Karpas-422 (cell line): Measurements from ENCODE around the gene KCNIP1. TPM values are rescaled to one million over a fixed set of nuclear protein-coding genes. Genes with fewer than 3 reads are reported as not detected.

ENCODE experiments used
- DNase-seq: peaks from one replicate; pipeline ENCODE4 v3.0.0-alpha.2; 2015
- H2AFZ ChIP-seq: fragments of 200-600 bp; sonication (generic); 2 replicates; pipeline ENCODE4 v1.6.1; 2014; ENCODE audit warnings: antibody characterized with exemption, low read length, mixed read lengths
- H3K27ac ChIP-seq: fragments of 200-600 bp; sonication (generic); 2 replicates; pipeline ENCODE4 v1.5.1; 2014; ENCODE audit warnings: mild to moderate bottlenecking, low read length, moderate library complexity
- H3K27me3 ChIP-seq: fragments of 200-600 bp; sonication (generic); 2 replicates; pipeline ENCODE4 v1.6.1; 2014; ENCODE audit warnings: low read length, mixed read lengths
- H3K36me3 ChIP-seq: fragments of 200-600 bp; sonication (generic); 2 replicates; pipeline ENCODE4 v1.6.1; 2014; ENCODE audit warnings: low read length, mixed read lengths; ENCODE audit not compliant: insufficient read depth
- H3K4me1 ChIP-seq: fragments of 200-600 bp; sonication (generic); 2 replicates; pipeline ENCODE4 v1.6.1; 2014; ENCODE audit warnings: mild to moderate bottlenecking, low read length, mixed read lengths
- H3K4me2 ChIP-seq: fragments of 200-600 bp; sonication (generic); 2 replicates; pipeline ENCODE4 v1.6.1; 2014; ENCODE audit warnings: low read length, low read depth, mild to moderate bottlenecking; ENCODE audit not compliant: poor library complexity, severe bottlenecking
- H3K4me3 ChIP-seq: fragments of 200-600 bp; sonication (generic); 2 replicates; pipeline ENCODE4 v1.5.1; 2014; ENCODE audit warnings: mild to moderate bottlenecking, antibody characterized with exemption, low read length, mixed read lengths
- H3K79me2 ChIP-seq: fragments of 200-600 bp; sonication (generic); 2 replicates; pipeline ENCODE4 v1.6.1; 2014; ENCODE audit warnings: mild to moderate bottlenecking, low read length, mixed read lengths
- H3K9ac ChIP-seq: fragments of 200-600 bp; sonication (generic); 2 replicates; pipeline ENCODE4 v1.6.0; 2014; ENCODE audit warnings: low read length
- H3K9me2 ChIP-seq: fragments of 200-600 bp; sonication (generic), shearing (Covaris generic); replicated peaks from 2 replicates; pipeline ENCODE4 v1.6.0; 2014; ENCODE audit warnings: mild to moderate bottlenecking, low read length, moderate library complexity; ENCODE audit not compliant: insufficient read depth
- H3K9me3 ChIP-seq: fragments of 300-700, 200-600 bp; sonication (generic); 2 replicates; pipeline ENCODE4 v1.6.1; 2014; ENCODE audit warnings: low read length, mixed read lengths
- H4K20me1 ChIP-seq: fragments of 200-600 bp; sonication (generic); 2 replicates; pipeline ENCODE4 v1.6.1; 2014; ENCODE audit warnings: mild to moderate bottlenecking, antibody characterized with exemption, low read length, low read depth; ENCODE audit not compliant: insufficient read depth
- total RNA-seq: library from RNA; depleted of rRNA; stranded (reverse); fragments of >200 nt; shearing (Covaris generic); gene quantifications from 2 replicates; pipeline ENCODE4 v1.2.3, GENCODE V29; 2014; ENCODE audit warnings: low replicate concordance

The KCNIP1 gene
- total RNA-seq, 1 experiment from 2014 or later: not detected

- Histone ChIP-seq H3K9me2 (no peaks in the 10 kb centered on the region), H3K4me2 (peak overlapping the region; percentile 82), H3K36me3 (no peaks in the 10 kb centered on the region), H3K27me3 (no peaks in the 10 kb centered on the region), H3K4me3 (peak overlapping the region; percentile 67), H2AFZ (no peak overlapping the region), H3K79me2 (no peaks in the 10 kb centered on the region), H3K4me1 (peaks cover 90% of the 10 kb centered on the region), H3K9me3 (no peaks in the 10 kb centered on the region), H3K27ac (peak overlapping the region; percentile 99), H4K20me1 (no peaks in the 10 kb centered on the region), H3K9ac (peak overlapping the region; percentile 85)
- DNase-seq: peak; percentile 86
These were observed 9.8 kb upstream of the KCNIP1 start for GRCh38 chr5:170494041-170494440.

GRCh38 chr5:170495825-170496661 is 7.8 kb upstream of the KCNIP1 start:
- Histone ChIP-seq H2AFZ (no peak overlapping the region), H3K36me3 (no peaks in the 10 kb centered on the region; the same call in 1 of the 2 replicates), H3K27ac (peak overlapping the region; percentile 99), H3K9ac (peak overlapping the region; percentile 85), H4K20me1 (no peaks in the 10 kb centered on the region), H3K9me3 (no peaks in the 10 kb centered on the region), H3K27me3 (no peaks in the 10 kb centered on the region), H3K79me2 (no peaks in the 10 kb centered on the region), H3K4me1 (peaks cover 98% of the 10 kb centered on the region), H3K4me3 (peak overlapping the region; percentile 67; the same call in 1 of the 2 replicates), H3K4me2 (peak overlapping the region; percentile 82), H3K9me2 (no peaks in the 10 kb centered on the region)
- DNase-seq: peak; percentile 78

- H3K4me3 ChIP-seq: peak overlapping the region; percentile 67; the same call in 1 of the 2 replicates
- H3K9ac ChIP-seq: peak overlapping the region; percentile 85
- no peaks in the 10 kb centered on the region for H3K9me2 ChIP-seq
- H3K9me3 ChIP-seq: no peaks in the 10 kb centered on the region
- no peaks in the 10 kb centered on the region for H4K20me1 ChIP-seq
- peaks cover 98% of the 10 kb centered on the region for H3K4me1 ChIP-seq
- no peaks in the 10 kb centered on the region for H3K79me2 ChIP-seq
- peak overlapping the region; percentile 99 for H3K27ac ChIP-seq
- no peak overlapping the region for H2AFZ ChIP-seq
- DNase-seq: peak; percentile 60
- peak overlapping the region; percentile 82 for H3K4me2 ChIP-seq
- H3K27me3 ChIP-seq: no peaks in the 10 kb centered on the region
- H3K36me3 ChIP-seq: no peaks in the 10 kb centered on the region; the same call in 1 of the 2 replicates
These were observed 7.2 kb upstream of the KCNIP1 start for GRCh38 chr5:170496662-170497028.

- DNase-seq: peak; percentile 72
- Histone ChIP-seq H3K36me3 (no peaks in the 10 kb centered on the region; the same call in 1 of the 2 replicates), H4K20me1 (no peaks in the 10 kb centered on the region), H3K9me3 (no peaks in the 10 kb centered on the region), H3K27me3 (no peaks in the 10 kb centered on the region), H3K79me2 (no peaks in the 10 kb centered on the region), H2AFZ (no peak overlapping the region), H3K9ac (peak overlapping the region; percentile 85), H3K4me2 (peak overlapping the region; percentile 82), H3K27ac (peak overlapping the region; percentile 99), H3K9me2 (no peaks in the 10 kb centered on the region), H3K4me3 (peak overlapping the region; percentile 35; the same call in 1 of the 2 replicates), H3K4me1 (peaks cover 98% of the 10 kb centered on the region)
These were observed 6.3 kb upstream of the KCNIP1 start for GRCh38 chr5:170497311-170498038.

GRCh38 chr5:170498811-170499351 is 4.9 kb upstream of the KCNIP1 start:
- H2AFZ ChIP-seq: no peak overlapping the region
- H3K27ac ChIP-seq: peak overlapping the region; percentile 99
- H4K20me1 ChIP-seq: no peaks in the 10 kb centered on the region
- H3K27me3 ChIP-seq: no peaks in the 10 kb centered on the region
- peaks cover 98% of the 10 kb centered on the region for H3K4me1 ChIP-seq
- no peaks in the 10 kb centered on the region for H3K9me3 ChIP-seq
- peak overlapping the region; percentile 82 for H3K4me2 ChIP-seq
- H3K79me2 ChIP-seq: no peaks in the 10 kb centered on the region
- peak overlapping the region; percentile 85 for H3K9ac ChIP-seq
- DNase-seq: peak; percentile 91
- peak overlapping the region; percentile 35 for H3K4me3 ChIP-seq
- H3K9me2 ChIP-seq: no peaks in the 10 kb centered on the region
- no peaks in the 10 kb centered on the region; the same call in 1 of the 2 replicates for H3K36me3 ChIP-seq

GRCh38 chr5:170499621-170500020 is 4.2 kb upstream of the KCNIP1 start:
- H3K9me3 ChIP-seq: no peaks in the 10 kb centered on the region
- H3K9ac ChIP-seq: peak overlapping the region; percentile 76
- H3K79me2 ChIP-seq: no peaks in the 10 kb centered on the region
- peak overlapping the region; percentile 82 for H3K4me2 ChIP-seq
- DNase-seq: peak; percentile 61
- peaks cover 95% of the 10 kb centered on the region for H3K4me1 ChIP-seq
- peak overlapping the region; percentile 99 for H3K27ac ChIP-seq
- H3K4me3 ChIP-seq: peak overlapping the region; percentile 23
- H3K27me3 ChIP-seq: no peaks in the 10 kb centered on the region
- H3K9me2 ChIP-seq: no peaks in the 10 kb centered on the region
- no peaks in the 10 kb centered on the region; the same call in 1 of the 2 replicates for H3K36me3 ChIP-seq
- no peaks in the 10 kb centered on the region for H4K20me1 ChIP-seq
- H2AFZ ChIP-seq: no peak overlapping the region

GRCh38 chr5:170501361-170501760 is 2.5 kb upstream of the KCNIP1 start:
- Histone ChIP-seq H3K4me2 (peak overlapping the region; percentile 82), H4K20me1 (no peaks in the 10 kb centered on the region), H3K9me3 (no peaks in the 10 kb centered on the region), H3K9me2 (no peaks in the 10 kb centered on the region), H3K4me3 (peak overlapping the region; percentile 57), H3K27ac (peak overlapping the region; percentile 99), H3K27me3 (no peaks in the 10 kb centered on the region), H3K36me3 (no peaks in the 10 kb centered on the region; the same call in 1 of the 2 replicates), H3K4me1 (peaks cover 95% of the 10 kb centered on the region), H3K9ac (peak overlapping the region; percentile 76), H3K79me2 (no peaks in the 10 kb centered on the region), H2AFZ (no peak overlapping the region)
- DNase-seq: peak; percentile 94

- H3K4me2 ChIP-seq: peak overlapping the region; percentile 82
- no peaks in the 10 kb centered on the region for H3K9me2 ChIP-seq
- no peaks in the 10 kb centered on the region for H4K20me1 ChIP-seq
- H3K36me3 ChIP-seq: no peaks in the 10 kb centered on the region; the same call in 1 of the 2 replicates
- DNase-seq: peak; percentile 97
- H3K27me3 ChIP-seq: no peaks in the 10 kb centered on the region
- H3K79me2 ChIP-seq: no peaks in the 10 kb centered on the region
- peak overlapping the region; percentile 57 for H3K4me3 ChIP-seq
- peaks cover 95% of the 10 kb centered on the region for H3K4me1 ChIP-seq
- H3K9me3 ChIP-seq: no peaks in the 10 kb centered on the region
- peak overlapping the region; percentile 99 for H3K27ac ChIP-seq
- H2AFZ ChIP-seq: no peak overlapping the region
- H3K9ac ChIP-seq: peak overlapping the region; percentile 76
These were observed 1.9 kb upstream of the KCNIP1 start for GRCh38 chr5:170501931-170502330.
